Left renal cortex interstitium (tissue), 4 donors: ENCODE results near the gene CMIP. TPM values are rescaled to one million over a fixed set of nuclear protein-coding genes. Genes with fewer than 3 reads are reported as not detected.

Experiments used
- DNase-seq, 4 donors: peaks; one replicate each; pipeline ENCODE4 v3.0.0-alpha.2; 2013; ENCODE audit warnings: low read depth in 4 of 4, low spot score in 2 of 4, missing footprints in 1 of 4
- polyA plus RNA-seq, 4 donors: library from polyadenylated mRNA; unstranded; fragments of 120-200 nt; gene quantifications; one replicate each; pipeline ENCODE4 v1.2.1, GENCODE V29; 2013; ENCODE audit not compliant: insufficient read length in 4 of 4

The CMIP gene
- polyA plus RNA-seq, 4 donors, result 39.5 to 53.2 (median 42.3) TPM

DNA sequence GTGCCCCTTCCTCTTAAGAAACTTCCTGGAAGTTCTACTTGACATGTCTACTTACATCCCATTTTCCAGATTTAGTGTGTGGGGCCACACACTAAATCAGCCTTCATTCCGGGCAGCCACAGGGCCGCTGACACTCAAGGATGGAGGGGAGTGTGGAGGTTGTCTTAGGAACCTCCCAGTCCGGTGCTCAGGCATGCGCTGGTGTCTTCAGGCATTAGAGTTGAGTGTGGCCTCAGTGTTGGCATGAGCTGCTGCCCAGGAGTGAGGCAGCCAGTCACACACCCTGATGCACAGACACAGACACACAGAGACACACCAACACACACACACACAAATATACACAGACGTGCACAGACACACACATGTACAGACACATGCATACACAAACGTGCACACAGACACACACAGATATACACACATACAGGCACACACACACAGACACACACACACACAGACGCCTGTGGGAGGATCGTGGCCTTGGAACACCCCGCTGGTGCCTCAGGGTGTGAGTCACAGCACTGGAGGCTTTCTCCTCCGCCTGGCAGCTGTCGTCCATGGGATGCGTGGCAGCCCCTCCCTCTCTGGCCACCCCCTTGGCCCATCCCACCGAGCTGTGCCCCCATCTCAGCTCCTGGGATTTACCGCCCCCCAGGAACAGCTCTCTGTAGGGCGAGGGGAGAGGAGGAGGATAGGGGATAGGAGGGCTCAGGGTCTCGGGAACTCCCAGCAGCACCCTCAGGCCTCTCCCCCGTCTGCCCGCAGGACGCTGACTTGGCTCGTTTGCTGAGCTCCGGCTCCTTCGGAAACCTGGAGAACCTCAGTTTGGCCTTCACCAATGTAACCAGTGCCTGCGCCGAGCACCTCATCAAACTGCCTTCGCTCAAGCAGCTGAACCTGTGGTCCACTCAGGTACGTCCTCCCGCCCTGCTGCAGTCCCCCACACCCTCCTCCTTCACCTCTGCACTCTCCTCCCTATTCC, 258.9 kb downstream of the CMIP start:
- no peak for DNase-seq

DNA sequence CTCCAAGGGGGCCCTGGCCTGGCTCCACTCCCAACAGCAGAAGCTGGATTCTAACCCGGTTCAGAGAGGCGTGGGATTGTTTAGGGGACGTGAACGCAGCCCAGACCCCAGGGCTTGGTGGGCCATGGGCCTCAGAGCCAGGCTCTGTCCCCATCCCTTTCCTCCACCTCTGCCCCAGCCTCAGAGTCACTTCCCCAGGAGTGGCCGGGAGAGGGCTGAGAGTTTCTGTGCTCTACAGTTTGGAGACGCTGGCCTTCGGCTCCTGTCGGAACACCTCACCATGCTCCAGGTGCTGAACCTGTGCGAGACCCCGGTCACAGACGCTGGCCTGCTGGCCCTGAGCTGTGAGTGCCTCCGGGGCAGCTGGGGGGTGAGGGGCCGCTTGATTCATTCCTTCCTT, 260.7 kb downstream of the CMIP start:
- no peak for DNase-seq

DNA sequence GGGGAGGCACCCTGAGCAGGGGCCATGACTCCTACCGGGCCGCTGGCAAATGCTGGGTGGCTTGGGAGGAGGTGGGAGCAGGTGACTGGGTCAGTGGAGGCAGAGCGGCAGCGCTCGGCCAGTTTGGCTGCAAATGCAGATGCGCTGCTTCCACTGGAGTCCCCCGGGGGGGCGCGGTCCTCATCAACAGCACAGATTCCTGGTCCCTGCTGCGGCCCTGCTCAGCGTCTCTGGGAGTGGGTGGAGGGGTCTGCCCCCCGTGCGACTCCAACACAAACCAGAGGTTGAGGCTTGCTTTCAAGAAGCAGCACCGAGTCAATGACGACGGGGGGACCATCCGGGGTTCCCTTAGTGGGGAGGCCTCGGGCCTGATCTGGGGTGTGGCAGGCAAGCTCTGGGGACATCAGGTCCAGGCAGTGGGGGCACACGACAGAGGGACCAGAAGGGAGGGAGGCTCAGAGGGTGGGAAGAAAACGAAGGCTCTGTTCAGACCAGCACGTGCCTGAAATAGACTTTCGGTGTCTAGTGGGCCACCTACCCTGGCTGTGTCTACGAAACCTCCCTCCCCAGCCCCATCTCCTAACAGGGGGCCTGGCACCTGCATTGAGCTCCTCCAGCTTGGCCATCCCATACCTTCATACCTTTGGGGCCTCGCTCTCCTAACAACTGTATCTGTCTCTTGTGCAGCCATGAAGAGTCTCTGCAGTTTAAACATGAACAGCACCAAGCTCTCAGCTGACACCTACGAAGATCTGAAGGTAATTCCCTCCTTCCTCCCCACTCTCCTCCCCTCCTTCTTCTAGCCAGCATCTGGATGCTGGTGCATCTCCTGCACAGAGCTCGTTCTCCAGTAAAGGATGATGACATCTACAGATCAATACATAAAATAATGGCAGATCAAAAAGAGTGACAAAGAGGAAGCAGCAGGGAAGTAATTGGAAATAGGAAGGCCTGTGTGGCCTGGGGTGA, 262.0 kb downstream of the CMIP start:
- no peak for DNase-seq

DNA sequence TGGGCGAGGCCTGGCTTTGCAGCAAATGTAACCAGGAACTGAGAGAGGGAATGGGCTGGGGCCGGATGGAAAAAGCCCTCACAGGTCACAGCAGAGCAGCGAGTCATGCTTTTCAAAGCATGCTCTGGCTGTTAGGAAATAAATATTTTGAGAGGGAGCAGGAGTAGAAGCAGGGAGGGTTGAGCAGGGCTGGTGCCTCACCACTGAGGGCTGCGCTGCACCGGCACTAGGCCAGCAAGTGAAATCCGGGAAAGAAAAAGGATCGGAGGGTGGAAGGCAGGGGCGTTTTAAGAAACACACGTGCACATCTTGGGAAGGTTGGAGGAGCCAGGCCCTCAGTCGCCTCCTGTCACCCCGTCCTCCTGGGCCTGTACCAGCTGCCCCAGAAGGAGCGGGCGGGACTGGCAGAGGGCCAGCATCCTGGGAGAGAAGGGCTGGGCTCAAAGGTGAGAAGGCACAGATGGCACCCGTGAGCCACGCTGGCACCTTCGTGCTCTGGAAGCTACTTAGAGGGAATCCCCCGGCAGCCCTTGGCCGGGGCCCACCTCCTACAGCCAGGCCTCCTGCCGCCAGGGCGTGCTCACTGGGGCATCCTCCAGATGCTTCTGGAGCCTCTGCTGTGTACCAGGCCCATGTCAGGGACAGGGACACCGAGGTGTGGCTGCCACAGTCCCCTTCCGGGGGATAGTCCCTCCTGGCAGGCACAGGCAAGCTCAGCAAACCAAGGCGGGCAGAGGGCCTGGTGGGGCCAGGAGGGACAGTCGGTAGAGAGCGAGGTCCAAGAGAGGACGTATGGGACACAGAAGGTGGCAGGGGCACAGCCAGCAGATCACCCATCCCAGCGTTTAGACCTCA, 263.0 kb downstream of the CMIP start:
- no peak for DNase-seq

DNA sequence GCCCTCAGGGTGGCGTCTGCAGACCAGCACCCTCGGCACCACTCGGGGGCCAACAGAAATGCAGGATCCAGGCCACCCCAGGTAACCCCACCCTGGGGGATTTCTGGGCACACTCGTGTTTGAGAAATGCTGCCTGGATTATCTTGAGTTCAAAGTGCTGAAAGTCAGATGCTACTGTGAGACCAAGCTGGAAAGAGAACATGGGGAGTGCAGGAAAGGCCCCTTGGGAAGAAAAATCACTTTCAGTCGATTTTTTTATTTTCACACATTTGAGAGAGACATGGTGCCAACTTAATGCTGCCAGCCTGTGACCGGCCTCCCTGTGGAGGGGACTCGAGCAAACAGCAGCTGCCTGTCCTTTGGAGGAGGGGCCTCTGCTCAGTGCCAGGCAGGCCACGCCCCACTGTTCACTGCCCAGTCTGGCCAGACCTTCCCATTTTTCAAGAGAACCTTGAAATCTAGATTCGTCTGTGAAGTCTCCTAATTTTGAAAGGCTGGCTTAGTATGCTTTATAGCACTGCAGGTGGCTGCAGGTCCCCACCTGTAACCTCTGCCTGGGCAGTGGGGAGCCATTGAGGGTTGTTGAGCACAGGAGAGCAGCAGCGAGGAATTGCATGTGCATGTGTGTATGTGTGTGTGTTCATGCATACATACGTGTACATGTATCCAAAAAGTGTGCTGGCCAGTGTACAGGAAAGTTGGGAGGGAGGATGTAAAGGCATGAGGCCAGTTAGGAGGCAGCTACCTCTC, 263.8 kb downstream of the CMIP start:
- DNase-seq, result no peak

DNA sequence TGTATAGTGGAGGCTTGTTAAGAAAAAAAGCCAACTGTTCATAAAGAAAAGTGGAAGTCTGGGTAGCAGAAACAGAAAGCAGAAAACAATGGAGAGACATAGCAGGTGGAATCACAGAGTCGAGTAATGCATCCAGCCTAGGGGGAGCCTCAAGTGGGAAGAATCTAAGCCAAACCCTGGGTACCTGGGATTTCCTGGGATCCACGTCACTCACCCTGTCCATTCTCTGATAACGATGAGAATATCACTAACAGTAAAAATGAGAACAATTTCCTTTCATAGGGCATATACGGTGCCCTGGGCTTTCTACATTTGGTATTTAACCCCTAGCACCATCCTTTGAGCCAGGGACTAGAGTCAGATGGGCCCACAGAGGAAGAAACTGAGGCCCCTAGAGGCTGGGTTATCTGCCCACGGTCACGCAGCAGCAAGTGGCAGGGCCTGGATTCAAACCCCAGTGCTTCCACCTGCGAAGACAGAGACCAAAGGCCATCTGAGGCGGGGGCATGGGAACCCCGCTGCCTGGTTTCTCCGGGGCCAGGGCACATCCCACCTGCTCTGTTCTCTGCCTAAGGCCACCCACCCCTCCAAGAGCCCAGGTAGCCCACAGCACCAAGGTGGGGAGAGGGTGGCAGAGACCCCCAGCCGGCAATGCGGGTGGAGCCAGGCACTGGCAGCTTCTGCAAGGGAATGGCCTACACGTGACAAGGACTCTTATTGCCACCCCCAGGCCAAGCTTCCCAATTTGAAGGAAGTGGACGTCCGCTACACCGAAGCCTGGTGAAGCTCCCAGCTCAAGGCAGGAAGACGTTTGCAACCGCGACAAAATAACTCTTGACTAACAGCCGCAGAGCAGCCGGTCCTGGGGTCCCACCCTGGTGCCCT, 264.6 kb downstream of the CMIP start:
- DNase-seq, result no peak

DNA sequence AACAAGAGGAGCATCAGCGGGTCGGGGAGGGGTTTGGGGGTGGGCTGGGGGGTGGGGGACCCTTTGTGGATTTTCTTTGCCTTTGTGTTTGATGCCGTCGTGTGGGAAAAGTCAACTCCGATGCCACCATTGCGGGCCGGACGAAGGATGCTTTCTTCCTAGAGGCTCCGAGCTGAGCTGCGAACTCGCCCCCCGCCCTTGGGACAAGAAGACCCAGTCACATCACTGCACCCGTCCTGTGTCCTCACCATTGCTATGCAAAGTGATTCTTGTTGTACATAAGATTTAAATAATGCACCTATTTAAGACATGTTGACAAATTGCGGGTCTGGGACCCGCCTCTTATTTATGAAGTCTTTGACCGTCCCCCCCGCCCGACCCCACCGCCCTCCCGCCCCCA, 265.4 kb downstream of the CMIP start:
- no peak for DNase-seq

DNA sequence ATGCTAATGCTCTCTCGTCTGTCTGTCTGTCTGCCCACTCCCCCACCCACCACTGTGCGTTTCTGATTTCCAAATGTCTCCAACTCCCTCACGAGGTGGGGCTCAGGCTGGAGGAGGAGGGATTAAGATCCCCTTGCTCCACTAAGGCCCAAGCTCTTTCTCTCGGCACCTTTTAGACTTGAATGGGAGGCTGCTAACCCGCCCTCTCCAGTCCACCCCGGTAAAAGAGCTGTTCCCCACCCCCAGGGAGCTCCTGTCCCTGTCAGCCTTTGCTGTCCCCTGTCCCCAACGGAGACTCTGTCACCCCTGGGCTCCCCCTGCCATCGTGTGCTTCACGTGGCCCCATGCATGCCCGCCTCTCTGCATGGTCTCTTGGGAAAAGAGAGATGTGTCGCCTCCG, 266.0 kb downstream of the CMIP start:
- no peak for DNase-seq

DNA sequence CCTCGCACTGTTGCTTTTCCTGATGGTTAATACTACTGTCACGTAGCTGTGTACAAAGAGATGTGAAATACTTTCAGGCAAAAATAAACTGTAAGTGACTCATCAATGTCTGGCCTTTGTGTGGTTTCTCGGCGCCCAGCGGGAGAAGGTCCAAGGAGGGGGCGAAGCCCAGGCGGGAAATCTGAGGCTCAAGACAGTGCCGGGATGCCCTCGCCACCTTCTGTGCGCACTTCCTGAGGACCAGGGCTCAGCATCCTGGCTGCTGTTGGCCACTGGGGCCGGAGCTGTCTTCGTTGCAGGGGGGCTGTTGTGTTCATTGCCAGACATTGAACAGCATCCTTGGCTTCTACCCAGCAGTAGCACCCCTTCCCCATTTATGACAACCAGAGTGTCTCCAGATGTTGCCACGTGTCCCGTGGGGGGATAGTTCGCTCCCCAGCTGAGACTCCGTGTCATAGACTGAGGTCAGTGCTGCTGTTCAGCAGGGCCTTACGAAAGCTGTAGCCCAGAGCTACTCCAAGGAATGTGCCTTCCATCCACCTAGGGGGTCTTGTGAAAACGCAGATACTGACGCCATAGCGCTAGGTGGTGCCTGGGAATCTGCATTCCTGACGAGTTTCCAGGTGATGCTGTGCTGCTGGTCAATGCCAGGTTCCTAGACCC, 267.2 kb downstream of the CMIP start:
- DNase-seq, result no peak

DNA sequence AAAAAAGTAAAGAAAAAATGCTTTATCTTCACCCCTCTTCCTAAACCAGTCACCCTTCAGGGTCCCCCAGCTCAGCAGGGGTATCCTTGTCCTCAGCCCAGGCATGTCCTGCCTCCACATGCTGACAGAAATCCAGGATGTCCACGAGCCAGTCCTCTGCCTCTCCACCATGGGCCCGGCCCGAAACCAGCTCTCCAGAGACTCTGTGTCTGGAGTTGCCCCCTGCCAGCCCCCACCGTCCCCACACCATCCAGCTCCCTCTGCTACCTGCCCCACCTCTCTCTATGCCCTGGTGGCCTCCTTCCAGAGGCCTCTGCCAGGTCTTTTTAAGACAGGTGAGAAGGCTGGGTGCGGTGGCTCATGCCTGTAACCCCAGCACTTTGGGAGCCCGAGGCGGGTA, 268.1 kb downstream of the CMIP start:
- DNase-seq, result no peak

DNA sequence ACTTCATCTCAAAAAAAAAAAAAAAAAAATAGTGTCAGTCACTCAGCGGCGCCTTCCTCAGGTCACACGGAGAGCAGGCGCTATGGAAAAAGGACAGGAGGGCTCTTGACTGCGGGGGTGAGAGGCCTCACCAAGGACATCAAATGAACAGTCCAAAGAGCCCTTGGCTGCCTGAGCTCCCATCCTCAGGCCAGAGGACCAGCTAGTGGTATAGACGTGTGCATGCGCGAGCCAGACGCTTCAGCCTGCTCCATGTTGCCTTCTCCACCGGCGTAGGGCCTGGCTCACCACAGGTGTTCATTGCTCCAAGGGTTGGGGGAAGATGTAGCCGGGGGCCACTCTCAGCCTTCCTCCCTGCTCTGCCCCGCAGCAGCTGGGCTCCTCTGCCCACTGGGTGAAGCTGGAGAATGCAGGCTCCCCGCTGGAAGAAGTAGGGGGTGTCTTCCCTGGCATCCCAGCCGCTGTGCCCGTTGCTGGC, 268.7 kb downstream of the CMIP start:
- no peak for DNase-seq

DNA sequence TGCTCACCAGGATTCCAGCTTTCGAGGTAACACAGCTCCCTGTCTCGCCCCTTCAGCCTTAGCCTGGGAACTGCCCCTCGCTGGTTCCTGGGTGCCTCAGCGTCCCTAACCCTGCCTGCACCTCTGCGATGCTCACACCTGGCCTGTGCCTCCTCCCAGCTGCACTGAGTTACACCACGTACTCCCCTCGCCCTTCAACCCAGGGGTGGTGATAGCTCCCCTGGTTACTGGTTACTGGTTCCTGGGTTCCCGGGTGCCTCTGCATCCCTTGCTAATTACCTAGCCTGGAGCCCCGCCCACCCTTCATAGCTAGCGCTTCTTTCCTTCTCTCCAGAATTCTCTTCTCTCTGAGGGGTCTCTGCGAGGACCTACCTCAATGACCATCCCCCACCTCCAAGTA, 269.2 kb downstream of the CMIP start:
- DNase-seq, result no peak

DNA sequence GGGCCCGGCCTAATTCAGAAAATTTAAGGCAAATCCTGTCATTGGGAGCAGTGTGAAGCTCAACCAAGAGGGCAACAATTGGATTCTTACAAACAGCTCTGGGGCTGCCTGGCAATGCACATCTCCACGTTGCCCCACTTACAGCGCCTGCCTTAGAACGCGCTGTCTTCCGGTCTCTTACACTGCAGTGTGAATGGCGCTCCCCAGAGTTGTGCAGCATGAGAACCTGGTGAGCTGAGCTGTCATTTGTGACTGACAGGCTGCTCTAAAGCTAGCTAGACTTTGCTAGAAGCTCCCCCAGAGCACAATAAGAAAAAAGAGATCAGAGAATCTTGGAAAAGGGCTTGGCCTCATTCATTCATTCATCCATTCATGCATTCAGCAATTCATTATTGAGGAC, 270.0 kb downstream of the CMIP start:
- DNase-seq, result no peak

DNA sequence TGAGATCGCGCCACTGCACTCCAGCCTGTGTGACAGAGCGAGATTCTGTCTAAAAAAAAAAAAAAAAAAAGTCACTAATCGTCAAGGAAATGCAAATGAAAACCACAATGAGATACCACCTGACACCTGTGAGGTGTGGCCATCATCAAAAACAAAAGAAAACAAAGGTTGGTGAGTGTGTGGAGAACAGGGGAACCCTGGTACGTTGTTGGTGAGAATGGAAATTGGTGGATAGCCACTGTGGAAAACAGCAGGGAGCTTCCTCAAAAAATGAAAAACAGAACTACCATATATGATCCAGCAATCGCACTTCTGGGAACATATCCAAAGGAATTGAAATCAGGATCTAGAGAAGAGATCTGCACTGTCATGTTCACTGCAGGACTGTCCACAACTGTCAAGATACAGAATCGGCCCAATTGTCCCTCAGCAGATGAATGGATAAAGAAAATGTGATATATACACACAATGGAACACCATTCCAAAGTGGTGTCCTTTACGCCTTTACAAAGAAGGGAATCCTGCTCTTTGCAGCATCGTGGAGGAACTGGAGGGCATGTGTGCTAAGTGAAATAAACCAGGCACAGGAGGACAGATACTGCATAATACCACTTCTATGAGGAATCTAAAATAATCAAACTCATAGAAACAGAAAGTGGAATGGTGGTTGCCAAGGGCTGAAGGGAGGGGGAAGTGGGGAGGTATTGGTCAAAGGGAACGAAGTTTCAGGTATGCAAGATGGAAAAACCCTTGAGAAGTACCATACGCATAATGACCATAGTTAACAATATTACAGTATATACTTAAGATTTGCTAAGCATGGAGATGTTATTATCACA, 271.0 kb downstream of the CMIP start:
- no peak for DNase-seq

DNA sequence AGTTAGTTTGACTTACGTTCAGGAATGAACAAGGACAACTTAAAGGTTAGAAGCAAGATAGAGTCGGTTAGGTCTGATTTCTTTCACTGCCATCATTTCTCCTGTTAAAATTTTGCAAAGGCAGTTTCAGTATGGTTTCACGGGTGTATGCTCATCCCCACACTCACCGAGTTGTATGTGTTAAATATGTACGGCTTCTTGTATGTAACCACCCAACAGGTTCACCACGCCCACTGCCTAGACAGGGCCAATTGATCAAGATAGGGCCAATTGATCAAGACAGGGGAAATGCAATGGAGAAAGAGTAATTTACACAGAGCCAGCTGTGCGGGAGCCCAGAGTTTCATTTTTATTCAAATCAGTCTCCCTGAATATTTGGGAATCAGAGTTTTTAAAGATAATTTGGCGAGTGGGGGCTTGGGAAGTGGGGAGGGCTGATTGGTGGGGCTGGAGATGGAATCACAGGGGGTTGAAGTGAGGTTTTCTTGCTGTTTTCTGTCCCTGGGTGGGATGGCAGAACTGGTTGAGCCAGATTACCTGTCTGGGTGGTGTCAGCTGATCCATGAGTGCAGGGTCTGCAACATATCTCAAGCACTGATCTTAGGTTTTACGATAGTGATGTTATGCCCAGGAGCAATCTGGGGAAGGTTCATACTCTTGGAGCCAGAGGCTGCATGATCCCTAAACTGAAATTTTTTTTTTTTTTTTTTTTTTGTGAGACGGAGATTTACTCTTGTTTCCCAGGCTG, 272.0 kb downstream of the CMIP start:
- DNase-seq, result no peak

DNA sequence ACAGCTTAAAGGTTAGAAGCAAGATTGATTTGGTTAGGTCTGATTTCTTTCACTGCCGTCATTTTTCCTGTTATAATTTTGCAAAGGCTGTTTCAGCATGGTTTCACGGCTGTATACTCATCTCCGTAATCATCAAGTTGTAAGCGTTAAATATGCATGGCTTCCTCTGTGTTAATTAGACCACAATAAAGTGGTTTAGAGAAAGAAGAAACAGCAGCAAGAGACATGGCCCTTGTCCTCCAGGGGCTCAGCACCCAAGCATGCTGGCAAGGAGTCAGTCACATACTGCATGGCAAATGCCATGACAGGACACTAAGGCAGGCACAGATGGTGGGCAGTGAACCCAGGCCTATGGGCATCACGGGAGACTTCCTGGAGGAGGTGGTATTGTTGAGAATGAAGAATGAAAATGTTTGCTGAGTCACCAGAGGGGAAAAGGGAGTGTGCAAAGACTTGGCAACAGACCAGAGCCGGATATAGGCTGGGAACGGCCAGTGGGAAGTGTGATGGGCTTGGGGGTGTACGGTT, 273.1 kb downstream of the CMIP start:
- DNase-seq, result no peak
